K562 (cell line): ENCODE data around the gene PPP2R1A. TPM values are rescaled to one million over a fixed set of nuclear protein-coding genes. Genes with fewer than 3 reads are reported as not detected.
A peak's percentile ranks its signal among the peaks of the same experiment; 100 is the strongest.

ENCODE experiments used
- AFF1 ChIP-seq, 2 experiments: fragments of 450-650 bp; IDR thresholded peaks; 2 replicates each; pipeline ENCODE4 v1.6.1; 2018; ENCODE audit warnings: mild to moderate bottlenecking in 2 of 2, low read depth in 1 of 2; ENCODE audit not compliant: partially characterized antibody in 2 of 2
- ARNT ChIP-seq, 2 experiments: fragments of 450-650 bp; IDR thresholded peaks; 2 replicates each; pipeline ENCODE4 v1.6.1; 2016; ENCODE audit warnings: mild to moderate bottlenecking in 1 of 2
- KAT8 ChIP-seq: fragments of 450-650 bp; IDR thresholded peaks from 2 replicates; pipeline ENCODE4 v1.6.1; 2016; ENCODE audit warnings: low read depth, mild to moderate bottlenecking
- LARP7 ChIP-seq: fragments of 450-650 bp; IDR thresholded peaks from 2 replicates; pipeline ENCODE4 v1.6.1; 2016
- MAFG ChIP-seq: fragments of 450-650 bp; conservative IDR thresholded peaks from 2 replicates; pipeline ENCODE4 v1.6.1; 2016; ENCODE audit warnings: missing genetic modification characterization, missing compliant biosample characterization
- MAFK ChIP-seq: IDR thresholded peaks from 2 replicates; pipeline ENCODE4 v1.6.1; 2011; ENCODE audit warnings: low read length, improper control_type of control experiment
- NRF1 ChIP-seq, 2 experiments: fragments of 450-650 bp; IDR thresholded peaks in 1 of 2; conservative IDR thresholded peaks in 1 of 2; 2 replicates each; pipeline ENCODE4 v1.6.1; 2014; ENCODE audit warnings: mild to moderate bottlenecking in 2 of 2
- POLR2G ChIP-seq: fragments of 200-400 bp; formaldehyde crosslinking; IDR thresholded peaks from 2 replicates; pipeline ENCODE4 v1.6.1; 2017; ENCODE audit warnings: low read depth, mild to moderate bottlenecking, antibody characterized with exemption, low read length, moderate library complexity
- PTTG1 ChIP-seq: fragments of 450-650 bp; IDR thresholded peaks from 2 replicates; pipeline ENCODE4 v1.6.1; 2016; ENCODE audit warnings: low read depth, mild to moderate bottlenecking, missing genetic modification characterization, missing compliant biosample characterization
- RAD51 ChIP-seq: fragments of 450-650 bp; IDR thresholded peaks from 2 replicates; pipeline ENCODE4 v1.7.1; 2016; ENCODE audit warnings: low read depth, mild to moderate bottlenecking, borderline replicate concordance
- RBM25 ChIP-seq: fragments of 200-400 bp; formaldehyde crosslinking; IDR thresholded peaks from 2 replicates; pipeline ENCODE4 v1.6.1; 2018; ENCODE audit warnings: low read length, low read depth, moderate library complexity; ENCODE audit not compliant: severe bottlenecking
- SMAD2 ChIP-seq: fragments of 150-350 bp; IDR thresholded peaks from 2 replicates; pipeline ENCODE4 v1.6.1; 2014; ENCODE audit warnings: low read depth, mild to moderate bottlenecking, low read length
- SMAD4 ChIP-seq: fragments of 250-450 bp; sonication (Bioruptor Pico); conservative IDR thresholded peaks from 2 replicates; pipeline ENCODE4 v1.8.0; 2021; ENCODE audit warnings: inconsistent platforms, mild to moderate bottlenecking, moderate library complexity
- polyA plus RNA-seq, 8 experiments: library from polyadenylated mRNA; depleted of rRNA in 4 of 8; stranded (reverse) in 5 of 8; unstranded in 3 of 8; fragments of >200 nt; fragmentation: Nextera tagmentation in 2 of 8; fragmentation: Illumina TruSeq in 1 of 8; extraction: Ambion mirVana in 2 of 8; extraction: Trizol in 1 of 8; gene quantifications; 2 replicates each; pipeline versions ENCODE4 v1.2.1 to v1.2.3, GENCODE V29; 2011 to 2014; ENCODE audit warnings: inconsistent platforms in 1 of 8, missing spikeins in 1 of 8
- total RNA-seq, 7 experiments: library from RNA; depleted of rRNA in 6 of 7; stranded (reverse); fragments of >200 nt in 6 of 7; fragmentation: Illumina TruSeq in 2 of 7; extraction: Trizol in 2 of 7; gene quantifications; 2 replicates each; pipeline versions ENCODE4 v1.2.1 to v1.2.3, GENCODE V29; 2011 to 2021; ENCODE audit warnings: low replicate concordance in 1 of 7
- TF ChIP-seq, protein P1 (sequence below): fragments of 250-450 bp; sonication (Bioruptor Pico); IDR thresholded peaks from 2 replicates; pipeline ENCODE4 v1.8.0; 2021; ENCODE audit warnings: borderline replicate concordance, mild to moderate bottlenecking, moderate library complexity; ENCODE audit not compliant: poor library complexity, severe bottlenecking
- TF ChIP-seq, protein P2 (sequence below), 3 experiments: IDR thresholded peaks in 2 of 3; conservative IDR thresholded peaks in 1 of 3; 2 replicates each; pipeline ENCODE4 v1.5.1; 2011 to 2012; ENCODE audit warnings: low read length in 3 of 3, mild to moderate bottlenecking in 3 of 3, control low read depth in 2 of 3, improper control_type of control experiment in 1 of 3, inconsistent platforms in 1 of 3, low read depth in 1 of 3, mixed read lengths in 1 of 3, moderate library complexity in 1 of 3; ENCODE audit not compliant: insufficient read depth in 2 of 3
- TF ChIP-seq, protein P3 (sequence below), 2 experiments: fragments of 150-350 bp in 1 of 2; IDR thresholded peaks; 2 replicates each; pipeline ENCODE4 v1.6.1; 2012 to 2016; ENCODE audit warnings: low read depth in 2 of 2, low read length in 2 of 2, mild to moderate bottlenecking in 1 of 2, moderate library complexity in 1 of 2

PPP2R1A gene
- total and polyA plus RNA-seq, 9 of the 15 experiments (the other 6 are each of a cell fraction or from before 2014, with no cell fraction given), result 10.1 to 211 (median 70.1) TPM

DNA sequence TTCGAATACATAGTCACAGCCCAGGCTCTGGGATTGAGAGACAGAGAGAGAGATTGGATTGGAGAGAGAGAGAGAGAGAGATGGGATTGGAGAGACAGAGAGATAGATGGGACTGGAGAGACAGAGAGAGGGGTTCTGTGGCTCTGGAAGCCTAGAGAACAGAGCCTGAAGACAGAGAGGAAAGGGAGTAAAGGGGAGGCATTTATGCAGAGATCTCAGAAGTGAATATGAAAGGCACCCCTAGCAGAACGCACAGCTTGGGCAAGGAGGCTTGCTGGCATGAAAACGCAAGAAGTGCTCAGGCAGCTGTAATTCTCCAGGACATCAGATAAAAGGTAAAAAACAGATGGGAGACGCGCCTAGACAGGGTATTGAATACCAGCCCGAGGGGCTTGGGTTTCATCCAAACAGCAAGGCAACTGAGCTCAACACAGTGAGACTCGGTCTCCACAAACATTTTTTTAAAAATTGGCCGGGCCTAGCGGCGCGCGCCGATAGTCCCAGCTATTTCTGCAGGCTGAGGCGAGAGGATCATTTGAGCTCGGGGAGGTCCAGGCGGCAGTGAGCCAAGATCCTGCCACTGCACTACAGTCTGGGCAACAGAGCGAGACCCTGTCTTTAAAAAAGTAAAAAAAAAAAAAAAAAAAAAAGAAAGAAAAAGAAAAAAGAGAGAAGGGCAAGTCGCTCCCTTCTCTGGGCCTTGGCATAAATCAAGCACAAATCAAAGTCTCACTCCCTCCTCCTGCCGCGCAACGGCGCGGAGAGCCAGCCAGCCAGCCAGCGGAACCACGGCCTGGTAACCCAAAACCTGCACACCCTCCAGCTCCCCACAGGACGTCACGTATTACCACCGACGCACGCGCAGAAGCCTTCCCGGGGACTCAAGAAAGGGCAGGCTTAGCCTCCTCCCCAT lies 774 bp upstream of the PPP2R1A start (continued):
- TF ChIP-seq POLR2G (peak; percentile 41), RBM25 (peak; percentile 47), PTTG1 (tag) (no peak), SMAD2 (no peak), AFF1 (IDR thresholded peaks at IDR 0.05; ENCODE audit: low read depth in 1 of 2, partially characterized antibody in 2 of 2) (peak in 1 of 2 experiments; percentile 41), NRF1 (conservative IDR thresholded peaks at IDR 0.05 in 1 of 2, IDR thresholded peaks at IDR 0.05 in 1 of 2) (peak; percentile 96 to 97), KAT8 (no peak), MAFG (tag) (no peak), MAFK (no peak), ARNT (IDR thresholded peaks at IDR 0.05) (peak in 1 of 2 experiments; percentile 68; a peak in 1 of 4 replicates), RAD51 (no peak), LARP7 (peak; percentile 19; the same call in 1 of the 2 replicates), SMAD4 (CRISPR knock-in tag) (0 out of 2 replicates have a peak, but pooled peaks have one; percentile 24)
- TF ChIP-seq, protein P1, sequence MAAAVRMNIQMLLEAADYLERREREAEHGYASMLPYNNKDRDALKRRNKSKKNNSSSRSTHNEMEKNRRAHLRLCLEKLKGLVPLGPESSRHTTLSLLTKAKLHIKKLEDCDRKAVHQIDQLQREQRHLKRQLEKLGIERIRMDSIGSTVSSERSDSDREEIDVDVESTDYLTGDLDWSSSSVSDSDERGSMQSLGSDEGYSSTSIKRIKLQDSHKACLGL (CRISPR knock-in tag), result no peak
- TF ChIP-seq, protein P2, sequence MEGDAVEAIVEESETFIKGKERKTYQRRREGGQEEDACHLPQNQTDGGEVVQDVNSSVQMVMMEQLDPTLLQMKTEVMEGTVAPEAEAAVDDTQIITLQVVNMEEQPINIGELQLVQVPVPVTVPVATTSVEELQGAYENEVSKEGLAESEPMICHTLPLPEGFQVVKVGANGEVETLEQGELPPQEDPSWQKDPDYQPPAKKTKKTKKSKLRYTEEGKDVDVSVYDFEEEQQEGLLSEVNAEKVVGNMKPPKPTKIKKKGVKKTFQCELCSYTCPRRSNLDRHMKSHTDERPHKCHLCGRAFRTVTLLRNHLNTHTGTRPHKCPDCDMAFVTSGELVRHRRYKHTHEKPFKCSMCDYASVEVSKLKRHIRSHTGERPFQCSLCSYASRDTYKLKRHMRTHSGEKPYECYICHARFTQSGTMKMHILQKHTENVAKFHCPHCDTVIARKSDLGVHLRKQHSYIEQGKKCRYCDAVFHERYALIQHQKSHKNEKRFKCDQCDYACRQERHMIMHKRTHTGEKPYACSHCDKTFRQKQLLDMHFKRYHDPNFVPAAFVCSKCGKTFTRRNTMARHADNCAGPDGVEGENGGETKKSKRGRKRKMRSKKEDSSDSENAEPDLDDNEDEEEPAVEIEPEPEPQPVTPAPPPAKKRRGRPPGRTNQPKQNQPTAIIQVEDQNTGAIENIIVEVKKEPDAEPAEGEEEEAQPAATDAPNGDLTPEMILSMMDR (IDR thresholded peaks at IDR 0.05 in 2 of 3, conservative IDR thresholded peaks at IDR 0.05 in 1 of 3; ENCODE audit: insufficient read depth in 2 of 3, low read depth in 1 of 3, low read length in 3 of 3), result peak in 1 of 3 experiments; percentile 15; a peak in 1 of 6 replicates
- TF ChIP-seq, protein P3, sequence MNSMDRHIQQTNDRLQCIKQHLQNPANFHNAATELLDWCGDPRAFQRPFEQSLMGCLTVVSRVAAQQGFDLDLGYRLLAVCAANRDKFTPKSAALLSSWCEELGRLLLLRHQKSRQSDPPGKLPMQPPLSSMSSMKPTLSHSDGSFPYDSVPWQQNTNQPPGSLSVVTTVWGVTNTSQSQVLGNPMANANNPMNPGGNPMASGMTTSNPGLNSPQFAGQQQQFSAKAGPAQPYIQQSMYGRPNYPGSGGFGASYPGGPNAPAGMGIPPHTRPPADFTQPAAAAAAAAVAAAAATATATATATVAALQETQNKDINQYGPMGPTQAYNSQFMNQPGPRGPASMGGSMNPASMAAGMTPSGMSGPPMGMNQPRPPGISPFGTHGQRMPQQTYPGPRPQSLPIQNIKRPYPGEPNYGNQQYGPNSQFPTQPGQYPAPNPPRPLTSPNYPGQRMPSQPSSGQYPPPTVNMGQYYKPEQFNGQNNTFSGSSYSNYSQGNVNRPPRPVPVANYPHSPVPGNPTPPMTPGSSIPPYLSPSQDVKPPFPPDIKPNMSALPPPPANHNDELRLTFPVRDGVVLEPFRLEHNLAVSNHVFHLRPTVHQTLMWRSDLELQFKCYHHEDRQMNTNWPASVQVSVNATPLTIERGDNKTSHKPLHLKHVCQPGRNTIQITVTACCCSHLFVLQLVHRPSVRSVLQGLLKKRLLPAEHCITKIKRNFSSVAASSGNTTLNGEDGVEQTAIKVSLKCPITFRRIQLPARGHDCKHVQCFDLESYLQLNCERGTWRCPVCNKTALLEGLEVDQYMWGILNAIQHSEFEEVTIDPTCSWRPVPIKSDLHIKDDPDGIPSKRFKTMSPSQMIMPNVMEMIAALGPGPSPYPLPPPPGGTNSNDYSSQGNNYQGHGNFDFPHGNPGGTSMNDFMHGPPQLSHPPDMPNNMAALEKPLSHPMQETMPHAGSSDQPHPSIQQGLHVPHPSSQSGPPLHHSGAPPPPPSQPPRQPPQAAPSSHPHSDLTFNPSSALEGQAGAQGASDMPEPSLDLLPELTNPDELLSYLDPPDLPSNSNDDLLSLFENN (IDR thresholded peaks at IDR 0.05; ENCODE audit: low read depth in 2 of 2, low read length in 2 of 2), result no peak
